Pancreas (tissue), 10 donors: ENCODE data around the gene FASTK. TPM values are rescaled to one million over a fixed set of nuclear protein-coding genes. Genes with fewer than 3 reads are reported as not detected.

ENCODE experiments used
- ATAC-seq, 4 donors: fragments of 200-7000 bp; cut with Tn5 transposase; one replicate each; pipeline versions ENCODE4 v1.8.0 to v1.9.1; 2020; ENCODE audit warnings: mild to moderate bottlenecking in 4 of 4, moderate library complexity in 4 of 4
- DNase-seq, 6 donors: peaks; one replicate each; pipeline ENCODE4 v3.0.0-alpha.2; 2020
- FAIRE-seq: peaks from 2 replicates; lab custom pipeline; 2012; peaks lifted over from hg19 to GRCh38; lab: Jason Lieb, UNC
- H3K27ac ChIP-seq, 4 donors: fragments of 200-600 bp; sonication (generic); 1 replicate in 3 of 4; 2 replicates in 1 of 4; pipeline versions ENCODE4 v1.5.0 to v1.8.0; 2020
- H3K27me3 ChIP-seq, 4 donors: fragments of 200-600 bp; one replicate each; pipeline ENCODE4 v1.8.0; 2021
- H3K36me3 ChIP-seq, 3 donors: fragments of 200-600 bp; sonication (generic) in 1 of 3; one replicate each; pipeline versions ENCODE4 v1.5.0 to v1.8.0; 2020 to 2021
- H3K4me1 ChIP-seq, 3 donors: fragments of 200-600 bp; one replicate each; pipeline ENCODE4 v1.8.0; 2021
- H3K4me3 ChIP-seq, 4 donors: fragments of 200-600 bp; sonication (generic) in 2 of 4; one replicate each; pipeline versions ENCODE4 v1.5.0 to v1.8.0; 2020 to 2021
- H3K9me3 ChIP-seq, 4 donors: fragments of 200-600 bp; one replicate each; pipeline ENCODE4 v1.8.0; 2021
- CTCF ChIP-seq, 4 donors: fragments of 200-600 bp; sonication (generic) in 3 of 4; IDR thresholded peaks; one replicate each; pipeline versions ENCODE4 v1.5.0 to v1.8.0; 2021; ENCODE audit warnings: antibody characterized with exemption in 4 of 4
- WGBS, 2 donors: extraction: QIAGEN DNeasy Blood & Tissue Kit; methylation state at CpG; one replicate each; pipeline ENCODE4 v1.1.7; 2013; 5-methylcytosine and 5-hydroxymethylcytosine counted together
- intact Hi-C, 3 donors: fragments of 100-400 bp; cut with DNase I; formaldehyde crosslinking; loops; one replicate each; pipeline versions ENCODE4 v1.11.1 to v1.14.2; 2022
- polyA plus RNA-seq, 2 donors: library from polyadenylated mRNA; stranded (reverse); fragments of 200-250 nt; gene quantifications; one replicate each; pipeline ENCODE4 v1.2.3, GENCODE V29; 2013
- total RNA-seq, 6 donors: library from RNA; stranded (reverse); fragmentation: NEBNext Ultra II Directional in 4 of 6; extraction: Animal tissue kit (Norgen Biotek cat#: 25700) in 4 of 6; gene quantifications; one replicate each; pipeline versions ENCODE4 v1.2.1 to v1.2.4, GENCODE V29; 2021 to 2023
- donor health status: healthy with polysubstance abuse.
- donor health status: DM: no; HTN: no; CAD: no; lungs with moderate emphysema.
- donor health status: DM: no; HTN: no; CAD: no.
- donor health status: control.
- donor health status: control.
- donor health status: Bipolar disorder and iron deficiency.
- donor health status: DM: yes; HTN: yes; CAD: no.
- donor health status: DM: no; HTN: no; CAD: no.
- donor health status: DM: no; HTN: no; CAD: no.
- donor health status: DM: yes; HTN: yes; CAD: no.

The FASTK gene
- total and polyA plus RNA-seq, 8 donors, result 23.5 to 265 (median 40.0) TPM

GRCh38 chr7:151073990-151074389, 6.6 kb downstream of the FASTK start:
- H3K36me3 ChIP-seq, result peaks cover 0 to 59% (median 27%) of the 10 kb centered on the region in 3 donors
- H3K27me3 ChIP-seq, result no peaks in the 10 kb centered on the region
- peaks cover 0 to under 1% (median under 1%) of the 10 kb centered on the region in 3 donors for H3K4me1 ChIP-seq
- no peak overlapping the region for H3K27ac ChIP-seq
- no peaks in the 10 kb centered on the region for H3K9me3 ChIP-seq
- FAIRE-seq, result no peak
- intact Hi-C loops, result no loop called here
- TF ChIP-seq CTCF (IDR thresholded peaks at IDR 0.05), result no peak
- no peak overlapping the region for H3K4me3 ChIP-seq
- WGBS, 2 donors, result 91 to 92% methylated on average over 17 of the region's 17 CpGs
- DNase-seq, result peak in 2 of 6 donors; percentile 22 to 54
- ATAC-seq, result no peak

- H3K4me1 ChIP-seq, result no peaks in the 10 kb centered on the region
- intact Hi-C loops, result no loop called here
- peak in 1 of 6 donors; percentile 74 for DNase-seq
- H3K27ac ChIP-seq, result no peak overlapping the region
- H3K36me3 ChIP-seq, result peaks cover 3 to 83% (median 45%) of the 10 kb centered on the region in 3 donors
- no peaks in the 10 kb centered on the region for H3K27me3 ChIP-seq
- H3K4me3 ChIP-seq, result no peak overlapping the region
- FAIRE-seq, result no peak
- H3K9me3 ChIP-seq, result no peaks in the 10 kb centered on the region
- no peak for ATAC-seq
- TF ChIP-seq CTCF (IDR thresholded peaks at IDR 0.05), result no peak
- WGBS, 2 donors, result 89 to 92% methylated on average over 37 to 39 of the region's 39 CpGs
Observed at GRCh38 chr7:151071032-151071866, 9.4 kb downstream of the FASTK start.

- no peaks in the 10 kb centered on the region for H3K4me1 ChIP-seq
- H3K27ac ChIP-seq, result no peak overlapping the region
- no peak for TF ChIP-seq CTCF (IDR thresholded peaks at IDR 0.05)
- H3K9me3 ChIP-seq, result no peaks in the 10 kb centered on the region
- intact Hi-C loops, result no loop called here
- 94% methylated on average over 15 of the region's 15 CpGs for WGBS, 2 donors
- H3K4me3 ChIP-seq, result no peak overlapping the region
- H3K36me3 ChIP-seq, result peaks cover 3 to 83% (median 47%) of the 10 kb centered on the region in 3 donors
- FAIRE-seq, result no peak
- no peaks in the 10 kb centered on the region for H3K27me3 ChIP-seq
- ATAC-seq, result no peak
- peak in 1 of 6 donors; percentile 75 for DNase-seq
Observed at GRCh38 chr7:151070574-151070960, 10.0 kb downstream of the FASTK start.

DNA sequence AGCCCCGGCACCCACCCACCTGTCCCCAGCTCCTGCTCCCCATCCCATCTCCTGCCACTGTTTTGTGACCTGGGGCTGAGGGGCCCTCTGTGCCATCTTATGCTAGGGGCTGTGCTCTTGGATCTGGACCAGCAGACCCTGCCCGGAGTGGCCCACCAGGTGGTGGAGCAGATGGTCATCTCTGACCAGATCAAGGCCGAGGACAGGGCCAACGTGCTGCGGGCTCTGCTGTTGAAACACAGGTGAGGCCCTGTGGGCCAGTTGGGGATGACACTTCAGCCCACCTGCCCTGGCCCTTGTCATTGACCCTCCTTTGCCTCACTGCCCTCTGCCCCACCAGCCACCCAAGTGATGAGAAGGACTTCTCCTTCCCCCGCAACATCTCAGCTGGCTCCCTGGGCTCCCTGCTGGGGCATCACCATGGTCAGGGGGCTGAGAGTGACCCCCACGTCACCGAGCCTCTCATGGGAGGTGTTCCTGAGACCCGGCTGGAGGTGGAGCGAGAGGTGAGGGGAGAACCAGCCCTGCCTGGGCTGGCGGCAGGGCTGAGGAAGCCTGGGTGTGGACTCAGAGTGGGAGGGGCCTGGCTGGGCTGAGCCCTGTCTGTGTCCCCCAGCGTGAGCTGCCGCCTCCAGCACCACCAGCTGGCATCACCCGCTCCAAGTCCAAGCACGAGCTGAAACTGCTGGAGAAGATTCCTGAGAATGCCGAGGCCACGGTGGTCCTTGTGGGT, 10.6 kb downstream of the FASTK start:
- WGBS, 2 donors, result 91 to 94% methylated on average over 17 of the region's 17 CpGs
- H3K27me3 ChIP-seq, result no peaks in the 10 kb centered on the region
- no peak overlapping the region for H3K4me3 ChIP-seq
- FAIRE-seq (no peak), ATAC-seq (no peak), DNase-seq (peak in 1 of 6 donors; percentile 69)
- no peak for TF ChIP-seq CTCF (IDR thresholded peaks at IDR 0.05)
- H3K36me3 ChIP-seq, result peaks cover 3 to 79% (median 51%) of the 10 kb centered on the region in 3 donors
- no peak overlapping the region for H3K27ac ChIP-seq
- H3K4me1 ChIP-seq, result peaks cover 0 to 4% (median 0%) of the 10 kb centered on the region in 3 donors
- intact Hi-C loops, result no loop called here
- H3K9me3 ChIP-seq, result no peaks in the 10 kb centered on the region
